KG1 (cell line): ENCODE data around the gene SGTA.
"Not testable (repeated sequence)": the region's sequence is repeated elsewhere in the genome, so short reads cannot be mapped to it uniquely, and the experiment has no call there.

Experiments used
- DNase-seq: peaks from one replicate; lab custom pipeline; 2025; lab: John Stamatoyannopoulos, UW

The SGTA gene

GRCh38 chr19:2792666-2793065 lies 9.6 kb upstream of the SGTA start:
- DNase-seq: not testable (repeated sequence)

DNA sequence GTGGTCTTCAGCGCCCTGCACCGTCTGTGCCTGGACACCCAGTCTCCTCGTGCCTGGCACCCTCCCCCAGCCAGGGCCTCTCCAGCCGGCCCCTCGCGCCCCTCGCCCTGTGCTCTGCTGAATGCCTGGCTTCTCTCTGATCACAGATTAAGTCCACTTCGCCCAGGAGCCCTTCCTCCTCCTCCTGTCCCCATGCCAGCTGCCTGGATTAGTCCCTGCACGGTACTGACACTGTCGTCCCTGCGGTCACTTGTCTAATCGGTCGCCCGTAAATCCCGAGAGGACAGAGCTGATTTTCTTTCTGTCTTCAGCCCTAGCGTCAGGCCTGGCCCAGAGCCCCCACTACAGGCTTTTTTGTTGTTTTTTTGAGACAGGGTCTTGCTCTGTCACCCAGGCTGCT lies 8.8 kb upstream of the SGTA start:
- DNase-seq: no peak

GRCh38 chr19:2791440-2791839 lies 8.4 kb upstream of the SGTA start:
- no peak for DNase-seq

GRCh38 chr19:2790557-2791271 lies 7.6 kb upstream of the SGTA start:
- no peak for DNase-seq

DNA sequence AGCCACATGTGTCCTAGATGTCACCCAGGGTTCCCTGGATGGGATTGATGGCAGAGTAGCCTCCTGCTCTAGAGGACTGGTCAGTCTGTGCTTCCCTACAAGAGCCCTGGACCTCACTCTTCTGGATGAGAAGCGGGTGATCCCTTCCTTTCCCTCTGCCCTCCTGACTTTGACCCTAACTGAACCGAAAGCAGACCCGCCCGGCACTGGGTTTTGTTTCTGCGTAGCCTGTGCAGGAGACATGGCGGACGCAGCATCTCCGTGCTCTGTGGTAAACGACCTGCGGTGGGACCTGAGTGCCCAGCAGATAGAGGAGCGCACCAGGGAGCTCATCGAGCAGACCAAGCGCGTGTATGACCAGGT lies 7.1 kb upstream of the SGTA start:
- no peak for DNase-seq

DNA sequence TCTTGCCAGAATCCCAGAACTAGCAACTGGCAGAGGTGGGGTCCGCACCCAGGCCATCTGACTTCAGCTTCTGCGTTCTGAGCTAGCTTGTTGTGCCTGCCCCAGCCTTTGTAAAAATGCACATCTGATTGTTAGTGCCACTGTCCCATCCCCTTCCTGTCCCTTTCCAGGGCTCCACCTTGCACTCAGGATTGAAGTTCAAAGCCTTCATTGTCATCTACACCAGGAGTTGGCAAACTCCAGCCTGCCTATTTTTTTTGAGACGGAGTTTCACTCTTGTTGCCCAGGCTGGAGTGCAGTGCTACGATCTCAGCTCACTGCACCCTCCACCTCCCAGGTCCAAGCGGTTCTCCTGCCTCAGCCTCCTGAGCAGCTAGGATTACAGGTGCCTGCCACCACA lies 5.2 kb upstream of the SGTA start:
- no peak for DNase-seq

DNA sequence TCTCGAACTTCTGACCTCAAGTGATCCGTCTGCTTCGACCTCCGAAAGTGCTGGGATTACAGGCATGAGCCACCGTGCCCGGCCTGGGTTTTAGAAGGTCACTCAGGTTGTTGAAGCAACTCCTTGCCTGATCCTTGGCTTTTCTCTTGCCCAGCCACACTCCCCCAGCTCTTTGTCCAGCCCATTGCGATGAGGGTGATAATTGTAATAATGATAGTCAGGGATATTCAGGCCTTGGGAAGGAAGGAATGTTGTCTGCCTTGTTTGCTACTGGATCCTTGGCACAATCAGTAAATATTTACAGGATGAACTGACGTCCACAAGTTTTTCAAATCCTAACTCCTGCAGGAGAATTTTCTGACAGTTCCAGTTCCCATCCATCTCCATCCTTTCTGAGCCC lies 4.0 kb upstream of the SGTA start:
- no peak for DNase-seq

DNA sequence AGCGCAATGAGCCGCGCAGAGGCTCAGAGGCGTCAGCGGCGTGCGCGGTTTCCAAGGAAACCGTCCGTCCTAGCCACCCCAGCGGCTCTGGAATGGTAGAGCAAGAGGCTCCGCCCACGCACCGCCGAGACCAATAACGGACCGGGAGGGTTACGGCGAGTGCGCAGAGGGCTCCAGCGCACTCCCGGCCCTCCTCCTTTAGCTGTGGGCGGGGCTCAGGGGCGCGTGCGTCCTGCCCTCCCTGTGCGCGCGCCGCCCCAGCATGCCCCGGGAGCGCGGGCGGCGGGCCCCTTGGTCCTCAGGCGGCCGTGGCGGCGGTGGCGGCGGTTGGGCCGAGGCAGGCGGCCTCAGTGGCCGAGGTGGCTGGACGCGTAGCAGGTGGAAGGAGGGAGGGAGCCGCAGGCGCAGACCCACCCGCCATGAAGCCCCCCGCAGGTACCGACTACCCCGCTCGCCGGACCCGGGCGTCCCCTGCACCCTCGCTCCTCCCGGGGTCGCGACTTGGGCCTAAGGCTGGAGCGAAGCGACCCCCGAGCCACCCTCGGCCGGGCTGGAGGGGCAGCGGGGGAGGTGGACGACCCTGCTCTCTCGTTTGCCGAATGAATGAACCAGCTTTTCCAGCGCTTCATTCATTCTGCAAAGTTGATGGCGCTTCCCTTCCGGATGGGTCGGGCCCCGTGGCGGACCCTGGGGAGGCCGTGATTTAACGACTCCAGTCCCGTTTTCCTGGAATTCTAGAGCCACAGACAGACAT lies 2.3 kb upstream of the SGTA start, which contains the start of gene THOP1:
THOP1 (plus strand) TSS at position 260 of the 754 bp plus-strand sequence; CDS start at position 420, 160 bp downstream.
- peak; percentile 97 for DNase-seq

GRCh38 chr19:2783781-2784145 lies 690 bp upstream of the SGTA start:
- DNase-seq: no peak

GRCh38 chr19:2782329-2782935 lies 641 bp downstream of the SGTA start:
- DNase-seq: no peak

- DNase-seq: no peak
These were observed 2.8 kb downstream of the SGTA start for GRCh38 chr19:2780284-2780683.

GRCh38 chr19:2779121-2779740 lies 3.8 kb downstream of the SGTA start:
- DNase-seq: no peak

DNA sequence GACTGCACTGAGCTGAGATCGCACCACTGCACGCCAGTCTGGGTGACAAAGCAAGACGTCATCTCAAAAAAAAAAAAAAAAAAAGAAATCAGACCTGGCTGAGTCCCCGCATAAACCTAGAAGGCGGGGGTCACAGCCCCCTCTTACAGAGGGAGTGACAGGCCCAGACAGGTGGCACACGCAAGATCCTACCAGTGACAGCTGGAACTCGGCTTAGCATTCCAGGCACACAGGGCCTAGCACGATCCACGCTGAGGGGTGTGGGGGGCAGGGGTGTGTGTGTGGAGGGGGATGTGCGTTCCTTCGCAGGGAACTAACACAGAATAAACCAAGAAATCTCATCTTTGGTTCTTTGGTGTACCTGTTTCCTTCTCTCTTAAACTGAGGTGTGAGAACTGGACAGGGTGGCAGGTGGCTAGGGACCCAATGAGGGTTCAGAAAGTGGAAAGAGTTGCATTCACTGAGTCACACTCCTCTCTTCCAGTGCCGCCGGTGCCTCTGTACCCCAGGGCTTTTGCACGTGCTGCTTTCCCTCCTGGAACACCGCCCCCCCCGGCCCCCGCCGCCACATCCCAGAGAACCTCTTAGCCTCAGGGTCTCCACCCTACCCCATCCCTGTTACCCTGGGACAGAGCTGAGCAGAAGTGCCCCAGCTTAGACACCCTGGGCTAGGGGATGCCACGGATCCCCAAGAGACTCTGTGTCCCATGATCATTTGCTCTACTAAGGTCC lies 5.0 kb downstream of the SGTA start:
- DNase-seq: no peak

DNA sequence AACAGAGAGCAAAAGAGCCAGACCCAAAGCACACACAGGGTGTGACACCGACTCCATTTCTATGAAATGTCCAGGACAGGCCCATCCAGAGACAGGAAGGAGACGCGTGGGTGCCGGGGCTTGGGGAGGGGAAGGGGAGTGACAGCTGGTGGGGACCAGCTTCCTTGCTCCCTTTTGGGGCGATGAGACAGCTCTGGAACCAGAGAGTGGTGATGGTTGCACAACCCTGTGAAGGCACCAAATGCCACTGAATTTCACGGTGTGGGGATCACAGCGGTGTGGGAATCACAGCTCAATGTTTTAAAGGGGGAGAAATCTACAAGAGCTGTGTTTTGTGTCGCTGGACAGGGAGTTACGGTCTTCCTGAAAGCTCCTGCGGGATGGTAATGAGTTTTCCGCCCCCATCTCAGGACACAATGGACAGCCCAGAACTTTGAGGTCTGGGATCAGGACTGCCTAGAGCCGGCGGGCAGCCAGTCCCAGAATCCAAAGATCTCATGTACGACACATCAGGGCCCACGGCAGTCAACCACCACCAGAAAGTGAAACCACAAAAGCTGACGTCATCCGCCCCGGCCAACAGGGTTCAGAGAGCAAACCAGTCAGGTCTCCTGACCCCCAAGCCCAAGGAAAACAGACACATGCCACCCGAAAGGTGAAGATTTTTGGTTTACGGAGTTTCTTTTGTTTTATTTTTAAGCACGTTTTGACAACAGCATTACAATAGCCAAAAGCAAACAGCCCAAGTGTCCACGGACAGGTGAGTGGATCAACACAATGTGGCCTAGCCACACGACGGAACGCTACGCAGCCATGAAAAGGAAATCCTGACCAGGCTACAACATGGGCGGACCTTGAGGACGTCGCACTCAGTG lies 7.3 kb downstream of the SGTA start:
- no peak for DNase-seq

DNA sequence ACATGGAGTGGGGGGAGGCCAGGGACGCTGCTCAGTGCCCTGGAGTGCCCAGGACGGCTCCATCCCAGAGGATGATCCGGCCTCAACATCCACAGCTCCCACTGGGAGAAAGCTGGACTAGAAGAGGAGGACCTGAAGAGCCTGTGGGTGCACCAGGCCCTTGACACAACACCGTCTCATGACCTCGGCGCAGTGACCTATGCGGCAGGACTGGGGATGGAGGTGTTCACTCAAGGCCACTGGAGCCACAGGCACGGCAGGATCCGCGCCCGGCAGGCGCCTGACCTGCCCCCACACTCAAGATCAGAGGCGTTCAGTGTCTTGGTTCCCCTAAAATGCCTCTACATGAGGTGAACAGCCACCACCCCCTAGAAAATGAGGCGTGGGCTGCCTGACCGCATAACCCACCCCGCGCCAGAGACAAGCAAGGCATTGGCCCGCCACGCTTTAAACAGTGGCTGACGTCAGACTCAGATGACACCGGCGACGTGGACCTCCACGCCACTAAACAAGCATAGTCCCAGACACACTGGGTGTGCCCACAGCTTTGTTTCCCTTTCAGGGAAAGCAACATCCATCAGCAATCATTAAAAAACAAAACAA lies 8.0 kb downstream of the SGTA start:
- no peak for DNase-seq

GRCh38 chr19:2774083-2774679 lies 8.9 kb downstream of the SGTA start:
- DNase-seq: no peak

GRCh38 chr19:2771786-2772674 lies 11.0 kb downstream of the SGTA start:
- DNase-seq: no peak

- DNase-seq: no peak
These were observed 12.7 kb downstream of the SGTA start for GRCh38 chr19:2770055-2771013.
